Neural progenitor cell (in vitro differentiated cells): ENCODE measurements around the gene NOS3. TPM values are rescaled to one million over a fixed set of nuclear protein-coding genes. Genes with fewer than 3 reads are reported as not detected.

Experiments
- DNase-seq: peaks from one replicate; pipeline ENCODE4 v3.0.0-alpha.2; 2016; ENCODE audit warnings: low spot score
- H2AFZ ChIP-seq: fragments of 200-600 bp; sonication (generic); replicated peaks from 2 replicates; pipeline ENCODE4 v1.6.1; 2016; ENCODE audit warnings: antibody characterized with exemption
- H3F3A ChIP-seq: fragments of 200-600 bp; sonication (generic); 2 replicates; pipeline ENCODE4 v1.6.1; 2016; ENCODE audit warnings: antibody characterized with exemption, low read depth
- H3K27ac ChIP-seq: fragments of 200-600 bp; sonication (generic); 2 replicates; pipeline ENCODE4 v1.5.1; 2016; ENCODE audit warnings: mild to moderate bottlenecking
- H3K27me3 ChIP-seq: fragments of 200-600 bp; sonication (generic); 2 replicates; pipeline ENCODE4 v1.6.1; 2016; ENCODE audit warnings: mild to moderate bottlenecking, moderate library complexity
- H3K36me3 ChIP-seq: fragments of 200-600 bp; sonication (generic); 2 replicates; pipeline ENCODE4 v1.5.1; 2016
- H3K4me1 ChIP-seq: fragments of 200-600 bp; sonication (generic); 2 replicates; pipeline ENCODE4 v1.6.1; 2016; ENCODE audit warnings: mixed run types
- H3K4me2 ChIP-seq: fragments of 200-600 bp; sonication (generic); 2 replicates; pipeline ENCODE4 v1.6.1; 2016
- H3K4me3 ChIP-seq: fragments of 200-600 bp; sonication (generic); 2 replicates; pipeline ENCODE4 v1.5.1; 2016
- H3K79me2 ChIP-seq: fragments of 200-600 bp; sonication (generic); 2 replicates; pipeline ENCODE4 v1.6.1; 2016; ENCODE audit warnings: low read depth
- H3K9ac ChIP-seq: fragments of 200-600 bp; sonication (generic); 2 replicates; pipeline ENCODE4 v1.6.1; 2016
- H3K9me3 ChIP-seq: fragments of 200-600 bp; sonication (generic); 2 replicates; pipeline ENCODE4 v1.5.1; 2016; ENCODE audit warnings: low read depth
- H4K20me1 ChIP-seq: fragments of 200-600 bp; sonication (generic); 2 replicates; pipeline ENCODE4 v1.6.1; 2016; ENCODE audit warnings: low read depth
- H3K27ac Mint-ChIP-seq: 3 replicates; pipeline ENCODE4 v1.8.0; 2021; ENCODE audit warnings: mixed read lengths
- H3K27me3 Mint-ChIP-seq: 2 replicates; pipeline ENCODE4 v1.8.0; 2022; ENCODE audit warnings: low read depth, mild to moderate bottlenecking, inconsistent platforms, moderate library complexity, mixed read lengths; ENCODE audit not compliant: insufficient read depth
- H3K36me3 Mint-ChIP-seq: 3 replicates; pipeline ENCODE4 v1.8.0; 2021; ENCODE audit warnings: mixed read lengths
- H3K4me1 Mint-ChIP-seq: 3 replicates; pipeline ENCODE4 v1.8.0; 2021; ENCODE audit warnings: mixed read lengths
- H3K4me3 Mint-ChIP-seq: 3 replicates; pipeline ENCODE4 v1.8.0; 2021; ENCODE audit warnings: mild to moderate bottlenecking, moderate library complexity, mixed read lengths
- H3K9me3 Mint-ChIP-seq: 3 replicates; pipeline ENCODE4 v1.8.0; 2020; ENCODE audit warnings: mixed read lengths
- EZH2 ChIP-seq: fragments of 200-600 bp; sonication (generic); IDR thresholded peaks from 2 replicates; pipeline ENCODE4 v1.6.1; 2017; ENCODE audit warnings: antibody characterized with exemption, mild to moderate bottlenecking, moderate library complexity
- EZH2phosphoT487 ChIP-seq: fragments of 200-600 bp; sonication (generic); IDR thresholded peaks from 2 replicates; pipeline ENCODE4 v1.6.1; 2017; ENCODE audit warnings: antibody characterized with exemption
- total RNA-seq: library from RNA; depleted of rRNA; stranded (reverse); fragments of >200 nt; gene quantifications from 2 replicates; pipeline ENCODE4 v1.2.3, GENCODE V29; 2015; ENCODE audit warnings: low replicate concordance
- TF ChIP-seq, protein P1 (sequence below): fragments of 200-600 bp; sonication (generic); IDR thresholded peaks from 2 replicates; pipeline ENCODE4 v1.5.1; 2017; ENCODE audit warnings: antibody characterized with exemption, mild to moderate bottlenecking

Gene NOS3
- total RNA-seq, 1 donor from 2014 or later, result 1.3 TPM

DNA sequence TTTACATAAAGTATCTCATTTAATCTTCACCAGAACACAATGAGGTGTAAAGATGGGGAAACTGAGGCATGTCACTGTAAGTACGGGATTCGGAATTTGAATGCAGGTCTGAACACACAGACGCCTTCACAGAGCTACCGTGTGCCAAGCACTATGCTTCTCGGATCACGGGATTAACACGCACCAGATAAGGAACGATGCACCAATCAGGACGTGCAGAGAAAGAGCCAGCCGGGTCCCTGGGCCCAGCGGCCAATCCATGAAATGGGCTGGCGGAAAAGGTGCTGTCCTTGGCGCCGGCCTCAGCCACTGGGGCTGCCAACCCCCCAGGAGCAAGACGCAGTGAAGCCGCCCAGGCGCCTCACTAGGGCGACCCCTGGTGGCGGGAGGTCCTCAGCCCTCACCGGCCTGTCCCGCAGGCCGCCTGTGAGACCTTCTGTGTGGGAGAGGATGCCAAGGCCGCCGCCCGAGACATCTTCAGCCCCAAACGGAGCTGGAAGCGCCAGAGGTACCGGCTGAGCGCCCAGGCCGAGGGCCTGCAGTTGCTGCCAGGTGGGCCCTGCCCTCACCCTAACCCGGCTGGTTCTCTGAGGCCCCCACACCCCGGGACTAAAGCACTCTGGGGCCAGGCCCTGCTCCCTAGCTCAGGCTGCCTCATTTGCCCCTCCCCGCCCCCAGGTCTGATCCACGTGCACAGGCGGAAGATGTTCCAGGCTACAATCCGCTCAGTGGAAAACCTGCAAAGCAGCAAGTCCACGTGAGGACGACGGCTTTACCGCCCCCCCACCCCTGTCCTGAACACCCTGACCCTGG is 17.9 kb downstream of the NOS3 start:
- Mint-ChIP-seq H3K27ac (peak overlapping the region; percentile 70), H3K27me3 (peaks cover 13% of the 10 kb centered on the region), H3K36me3 (peaks cover 4% of the 10 kb centered on the region), H3K4me1 (peaks cover 45% of the 10 kb centered on the region), H3K9me3 (peaks cover 1% of the 10 kb centered on the region), H3K4me3 (peak overlapping the region; percentile 68)
- H3K9me3 ChIP-seq, result no peaks in the 10 kb centered on the region
- peak; percentile 77 for DNase-seq
- peak overlapping the region; percentile 32 for H3K4me3 ChIP-seq
- H3F3A ChIP-seq, result peaks cover 35% of the 10 kb centered on the region
- peaks cover 42% of the 10 kb centered on the region for H3K4me1 ChIP-seq
- H3K79me2 ChIP-seq, result no peaks in the 10 kb centered on the region
- H3K9ac ChIP-seq, result no peak overlapping the region
- H3K36me3 ChIP-seq, result no peaks in the 10 kb centered on the region
- peaks cover 13% of the 10 kb centered on the region for H3K27me3 ChIP-seq
- peak overlapping the region; percentile 48 for H2AFZ ChIP-seq
- TF ChIP-seq, protein P1, sequence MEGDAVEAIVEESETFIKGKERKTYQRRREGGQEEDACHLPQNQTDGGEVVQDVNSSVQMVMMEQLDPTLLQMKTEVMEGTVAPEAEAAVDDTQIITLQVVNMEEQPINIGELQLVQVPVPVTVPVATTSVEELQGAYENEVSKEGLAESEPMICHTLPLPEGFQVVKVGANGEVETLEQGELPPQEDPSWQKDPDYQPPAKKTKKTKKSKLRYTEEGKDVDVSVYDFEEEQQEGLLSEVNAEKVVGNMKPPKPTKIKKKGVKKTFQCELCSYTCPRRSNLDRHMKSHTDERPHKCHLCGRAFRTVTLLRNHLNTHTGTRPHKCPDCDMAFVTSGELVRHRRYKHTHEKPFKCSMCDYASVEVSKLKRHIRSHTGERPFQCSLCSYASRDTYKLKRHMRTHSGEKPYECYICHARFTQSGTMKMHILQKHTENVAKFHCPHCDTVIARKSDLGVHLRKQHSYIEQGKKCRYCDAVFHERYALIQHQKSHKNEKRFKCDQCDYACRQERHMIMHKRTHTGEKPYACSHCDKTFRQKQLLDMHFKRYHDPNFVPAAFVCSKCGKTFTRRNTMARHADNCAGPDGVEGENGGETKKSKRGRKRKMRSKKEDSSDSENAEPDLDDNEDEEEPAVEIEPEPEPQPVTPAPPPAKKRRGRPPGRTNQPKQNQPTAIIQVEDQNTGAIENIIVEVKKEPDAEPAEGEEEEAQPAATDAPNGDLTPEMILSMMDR, result peak; percentile 83
- no peak for TF ChIP-seq EZH2
- TF ChIP-seq EZH2phosphoT487, result no peak
- no peaks in the 10 kb centered on the region for H4K20me1 ChIP-seq
- H3K27ac ChIP-seq, result no peak overlapping the region
- H3K4me2 ChIP-seq, result peak overlapping the region; percentile 54

DNA sequence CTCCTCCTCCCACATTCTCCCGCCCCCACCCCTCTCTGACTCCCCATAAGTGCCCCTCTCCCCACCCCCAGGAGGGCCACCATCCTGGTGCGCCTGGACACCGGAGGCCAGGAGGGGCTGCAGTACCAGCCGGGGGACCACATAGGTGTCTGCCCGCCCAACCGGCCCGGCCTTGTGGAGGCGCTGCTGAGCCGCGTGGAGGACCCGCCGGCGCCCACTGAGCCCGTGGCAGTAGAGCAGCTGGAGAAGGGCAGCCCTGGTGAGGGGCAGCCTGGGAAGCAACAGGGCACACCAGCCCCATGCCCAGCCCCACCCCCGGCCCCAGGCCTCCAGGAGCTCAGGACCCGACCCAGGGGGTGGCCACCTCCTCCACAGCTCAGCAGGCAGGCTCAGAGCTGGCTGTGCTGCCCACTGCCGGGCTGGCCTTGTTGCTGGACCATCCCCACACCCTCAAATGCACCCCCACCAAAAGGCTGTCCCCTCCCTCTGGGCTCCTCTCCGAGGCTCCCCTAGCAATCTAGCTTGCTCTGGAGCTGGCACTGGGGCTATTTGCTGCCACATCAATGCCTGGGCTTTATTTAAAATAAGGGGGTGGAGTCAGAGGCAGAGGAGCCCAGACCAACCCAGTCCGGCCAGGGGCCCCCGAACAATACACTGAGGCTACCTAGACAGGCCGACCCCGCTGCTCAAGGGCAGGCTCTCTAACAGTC is 18.7 kb downstream of the NOS3 start:
- H3K4me1 ChIP-seq, result peaks cover 42% of the 10 kb centered on the region
- H3K27ac ChIP-seq, result no peak overlapping the region

DNA sequence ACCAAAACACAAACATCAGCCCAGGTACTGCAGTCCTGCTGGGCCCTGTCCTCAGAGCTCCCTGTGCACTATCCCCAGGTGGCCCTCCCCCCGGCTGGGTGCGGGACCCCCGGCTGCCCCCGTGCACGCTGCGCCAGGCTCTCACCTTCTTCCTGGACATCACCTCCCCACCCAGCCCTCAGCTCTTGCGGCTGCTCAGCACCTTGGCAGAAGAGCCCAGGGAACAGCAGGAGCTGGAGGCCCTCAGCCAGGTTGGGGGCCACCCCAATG is 19.2 kb downstream of the NOS3 start:
- H3K27ac ChIP-seq, result no peak overlapping the region
- peaks cover 1% of the 10 kb centered on the region for H3K9me3 Mint-ChIP-seq

More for the DNA sequence above, 18.7 kb downstream of the NOS3 start:
- no peaks in the 10 kb centered on the region for H3K9me3 ChIP-seq
- no peaks in the 10 kb centered on the region for H4K20me1 ChIP-seq
- H3K36me3 ChIP-seq, result no peaks in the 10 kb centered on the region
- no peak overlapping the region for H3K27ac Mint-ChIP-seq
- H3K9me3 Mint-ChIP-seq, result peaks cover 1% of the 10 kb centered on the region
- H3K27me3 Mint-ChIP-seq, result peaks cover 13% of the 10 kb centered on the region
- H3K27me3 ChIP-seq, result peaks cover 17% of the 10 kb centered on the region
- H3F3A ChIP-seq, result peaks cover 35% of the 10 kb centered on the region
- H3K4me3 Mint-ChIP-seq, result no peak overlapping the region
- H3K4me1 Mint-ChIP-seq, result peaks cover 49% of the 10 kb centered on the region
- no peak overlapping the region for H3K4me3 ChIP-seq
- H2AFZ ChIP-seq, result no peak overlapping the region
- H3K9ac ChIP-seq, result no peak overlapping the region
- no peaks in the 10 kb centered on the region for H3K79me2 ChIP-seq
- TF ChIP-seq, protein P1, result peak; percentile 12
- TF ChIP-seq EZH2 (no peak), EZH2phosphoT487 (no peak)
- no peak for DNase-seq
- H3K36me3 Mint-ChIP-seq, result peaks cover 4% of the 10 kb centered on the region
- peak overlapping the region; percentile 76 for H3K4me2 ChIP-seq

More for the DNA sequence above, 19.2 kb downstream of the NOS3 start:
- H3K4me1 ChIP-seq, result peaks cover 42% of the 10 kb centered on the region
- Mint-ChIP-seq H3K4me3 (no peak overlapping the region), H3K27ac (no peak overlapping the region), H3K36me3 (peaks cover 4% of the 10 kb centered on the region), H3K4me1 (peaks cover 50% of the 10 kb centered on the region), H3K27me3 (peaks cover 13% of the 10 kb centered on the region)
- H3K79me2 ChIP-seq, result no peaks in the 10 kb centered on the region
- H3F3A ChIP-seq, result peaks cover 35% of the 10 kb centered on the region
- no peak for DNase-seq
- H3K4me3 ChIP-seq, result peak overlapping the region; percentile 23
- H3K36me3 ChIP-seq, result no peaks in the 10 kb centered on the region
- no peak overlapping the region for H3K9ac ChIP-seq
- H3K4me2 ChIP-seq, result peak overlapping the region; percentile 76
- peak overlapping the region; percentile 59 for H2AFZ ChIP-seq
- peaks cover 17% of the 10 kb centered on the region for H3K27me3 ChIP-seq
- no peaks in the 10 kb centered on the region for H4K20me1 ChIP-seq
- H3K9me3 ChIP-seq, result no peaks in the 10 kb centered on the region
- TF ChIP-seq EZH2 (no peak), EZH2phosphoT487 (no peak)
- TF ChIP-seq, protein P1, result no peak
